GM12892 (cell line): ENCODE results near the gene PNCK.

Experiments used
- POLR2A ChIP-seq: IDR thresholded peaks from 2 replicates; pipeline ENCODE4 v1.6.1; 2011; ENCODE audit warnings: low read depth, low read length, control low read depth
- POLR2AphosphoS5 ChIP-seq: IDR thresholded peaks from 2 replicates; pipeline ENCODE4 v1.6.1; 2011; ENCODE audit warnings: low read depth, low read length, control low read depth
- TAF1 ChIP-seq: IDR thresholded peaks from 2 replicates; pipeline ENCODE4 v1.6.1; 2011; ENCODE audit warnings: low read depth, mild to moderate bottlenecking, control low read depth, low read length, borderline replicate concordance

DNA sequence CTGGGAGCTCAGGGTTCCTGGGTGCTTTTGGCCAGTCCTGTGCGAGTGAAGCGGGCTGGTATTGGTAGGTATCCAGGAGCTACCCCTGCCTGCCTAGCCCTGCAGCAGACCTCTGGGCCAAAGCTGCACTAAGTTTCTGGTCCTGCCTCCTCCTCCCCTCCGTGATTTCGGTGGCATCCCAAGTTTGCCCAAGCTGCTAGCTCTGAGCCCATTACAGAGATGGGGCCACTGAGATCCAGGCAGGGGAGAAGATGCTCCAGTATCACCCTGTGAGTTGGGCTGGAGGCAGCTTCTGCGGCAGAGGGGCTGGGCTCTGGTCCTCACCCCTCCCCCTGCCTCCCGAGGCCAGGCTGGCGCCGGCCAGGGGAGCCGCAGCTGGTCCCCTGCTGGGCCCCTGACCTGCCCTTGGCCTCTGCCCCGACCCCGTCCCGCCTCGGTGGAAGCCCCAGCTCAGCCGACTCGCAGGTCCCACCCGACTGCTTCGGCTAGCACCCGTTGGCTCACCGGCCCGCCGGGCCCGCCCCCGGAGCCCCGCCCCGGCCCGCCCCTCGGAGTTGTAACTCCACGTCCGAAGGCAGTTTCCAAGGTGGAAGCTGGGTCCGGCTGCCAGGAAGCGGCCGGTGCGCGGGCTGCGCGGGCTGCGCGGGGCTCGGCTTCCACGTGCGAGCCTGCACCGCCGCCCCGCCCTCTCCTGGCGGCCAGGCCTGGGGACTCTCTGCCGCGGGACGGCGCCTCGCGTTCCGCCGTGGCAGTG is 26.8 kb downstream of the PNCK start, which contains the start of gene DUSP9:
- no peak for TF ChIP-seq POLR2AphosphoS5
- TF ChIP-seq POLR2A, result no peak
- no peak for TF ChIP-seq TAF1
